Lung microvascular endothelial cell (primary cell): ENCODE measurements around the gene IGFBP7. TPM values are rescaled to one million over a fixed set of nuclear protein-coding genes. Genes with fewer than 3 reads are reported as not detected.
A peak's percentile ranks its signal among the peaks of the same experiment; 100 is the strongest.

Experiments
- DNase-seq, 2 donors: peaks; one replicate each; pipeline versions ENCODE4 v3.0.0 to v3.0.0-alpha.2; 2010; ENCODE audit warnings: low read depth in 2 of 2
- total RNA-seq: library from RNA; depleted of rRNA; stranded (reverse); fragments of >200 nt; gene quantifications from 2 replicates; pipeline ENCODE4 v1.2.1, GENCODE V29; 2014

The IGFBP7 gene
- total RNA-seq, 1 donor from 2014 or later = 1,907 TPM

DNA sequence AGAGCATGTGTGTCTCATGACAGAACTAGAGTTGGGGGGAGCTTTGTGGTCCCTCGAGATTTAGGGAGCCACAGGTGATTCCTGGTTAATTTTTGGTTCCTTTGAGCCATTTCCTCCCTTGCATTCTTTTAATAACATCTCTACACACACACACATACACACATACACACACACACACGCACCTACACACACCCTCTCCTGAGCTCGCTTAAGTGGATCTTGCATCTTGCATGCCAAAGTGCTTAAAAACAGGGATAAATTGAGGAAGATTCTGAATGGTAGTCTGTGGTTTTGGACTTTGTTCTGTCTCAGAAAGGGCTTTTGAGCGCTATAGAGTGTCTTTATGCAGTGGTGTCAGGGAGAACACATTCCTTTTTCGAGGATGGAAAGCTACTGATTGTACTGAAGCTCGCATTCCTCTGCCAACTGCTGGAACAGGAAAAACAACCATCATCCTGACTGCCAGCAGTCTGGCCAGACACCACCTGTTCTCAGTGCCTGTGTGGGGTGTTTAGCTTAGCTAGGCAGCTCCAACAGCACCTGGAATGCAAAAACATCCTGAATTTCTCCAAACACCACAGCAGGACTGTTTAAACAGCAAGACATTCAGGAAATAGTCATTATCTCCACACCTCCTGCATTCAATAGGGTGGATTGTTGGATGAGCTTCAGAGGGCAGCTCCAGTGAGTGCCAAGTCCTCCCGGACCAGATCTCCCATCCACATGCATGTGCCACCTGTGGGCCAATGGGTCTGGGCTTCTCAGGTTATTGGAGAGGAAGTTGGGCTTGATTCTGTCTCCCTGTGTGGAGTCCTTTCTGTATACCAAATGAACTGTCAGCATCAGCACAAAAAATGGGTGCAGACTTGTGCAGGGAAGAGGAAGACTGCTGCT, 21.9 kb upstream of the IGFBP7 start:
- peak; percentile 70 to 99 for DNase-seq

- no peak for DNase-seq
These were observed 19.3 kb upstream of the IGFBP7 start for GRCh38 chr4:57129477-57129876.

DNA sequence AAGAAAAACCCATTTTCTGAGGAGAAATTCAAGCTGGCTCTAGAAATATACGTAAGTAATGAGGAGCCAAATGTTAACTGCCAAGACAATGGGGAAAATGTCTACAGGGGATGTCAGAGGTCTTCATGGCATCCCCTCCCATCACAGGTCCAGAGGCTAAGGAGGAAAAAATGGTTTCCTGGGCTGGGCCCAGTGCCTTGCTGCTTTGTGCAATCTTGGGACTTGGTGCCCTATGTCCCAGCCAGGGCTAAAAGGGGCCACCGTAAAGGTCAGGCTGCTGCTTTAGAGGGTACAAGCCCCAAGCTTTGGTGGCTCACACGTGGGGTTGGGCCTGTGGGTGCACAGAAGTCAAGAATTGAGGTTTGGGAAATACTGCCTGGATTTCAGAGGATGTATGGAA, 17.2 kb upstream of the IGFBP7 start:
- DNase-seq = no peak

DNA sequence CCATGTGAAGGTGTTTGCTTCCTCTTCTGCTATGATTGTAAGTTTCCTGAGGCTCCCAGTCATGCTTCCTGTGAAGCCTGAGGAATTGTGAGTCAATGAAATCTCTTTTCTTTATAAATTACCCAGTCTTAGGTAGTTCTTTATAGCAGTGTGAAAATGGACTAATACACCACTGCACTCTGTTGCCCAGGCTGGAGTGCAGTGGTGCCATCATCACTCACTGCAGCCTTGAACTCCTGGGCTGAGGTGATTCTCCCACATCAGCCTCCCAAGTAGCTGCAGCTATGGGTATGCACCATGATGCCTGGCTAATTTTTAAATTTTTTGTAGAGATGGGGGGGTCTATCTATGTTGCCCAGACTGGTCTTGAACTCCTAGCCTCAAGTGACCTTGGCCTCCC, 15.8 kb upstream of the IGFBP7 start:
- no peak for DNase-seq

GRCh38 chr4:57124145-57124544, 14.0 kb upstream of the IGFBP7 start:
- peak in 1 of 2 donors; percentile 29 for DNase-seq

- no peak for DNase-seq
These were observed 12.8 kb upstream of the IGFBP7 start for GRCh38 chr4:57122959-57123358.

- DNase-seq = peak in 1 of 2 donors; percentile 88
These were observed 9.0 kb upstream of the IGFBP7 start for GRCh38 chr4:57119054-57119651.

- no peak for DNase-seq
These were observed 7.3 kb upstream of the IGFBP7 start for GRCh38 chr4:57117491-57117890.

GRCh38 chr4:57116245-57116644, 6.1 kb upstream of the IGFBP7 start:
- no peak for DNase-seq

GRCh38 chr4:57114973-57115372, 4.8 kb upstream of the IGFBP7 start:
- peak in 1 of 2 donors; percentile 72 for DNase-seq

- DNase-seq = no peak
These were observed 3.7 kb upstream of the IGFBP7 start for GRCh38 chr4:57113870-57114269.

DNA sequence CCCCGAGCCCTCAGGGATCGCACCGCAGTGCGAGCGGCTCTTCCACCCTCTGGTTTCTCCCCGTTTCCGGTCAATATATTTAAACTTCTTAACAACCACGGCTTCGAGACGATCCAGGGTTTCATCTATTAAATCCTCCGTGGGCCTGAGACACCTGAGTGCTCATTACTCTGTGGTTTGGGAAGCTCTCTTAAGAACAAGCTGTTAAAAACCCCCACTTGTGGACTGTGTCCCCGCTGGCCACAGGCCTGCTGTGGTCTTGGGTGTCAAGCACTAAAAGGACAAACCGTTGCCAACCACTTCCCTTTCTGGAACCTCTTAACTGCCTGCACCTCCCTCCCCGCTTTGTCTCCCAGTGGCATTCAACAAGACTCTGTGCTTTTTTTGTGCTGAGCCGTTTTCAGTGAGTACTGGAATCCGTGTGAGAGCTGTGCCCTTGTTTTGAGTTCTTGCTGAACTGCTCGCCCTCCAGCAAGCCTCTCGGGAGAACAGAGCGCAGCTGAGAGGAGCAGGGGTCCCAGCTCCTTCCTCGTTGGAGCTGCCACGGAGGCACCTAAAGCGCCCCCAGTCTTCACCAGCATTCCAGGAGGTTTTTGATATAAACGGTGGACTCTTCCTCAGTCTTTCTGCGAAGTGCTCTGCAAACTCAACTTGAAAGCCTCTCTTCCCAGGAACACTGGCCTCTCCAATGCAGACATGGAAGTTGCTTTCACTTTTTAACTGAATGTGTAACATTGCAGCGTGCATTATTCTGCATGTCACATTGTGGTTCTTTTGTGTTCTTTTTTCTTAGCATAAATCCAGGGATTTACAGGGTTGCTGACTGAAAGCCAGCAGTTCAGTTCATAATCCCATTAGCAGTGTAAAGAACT, 691 bp upstream of the IGFBP7 start:
- DNase-seq = peak; percentile 64 to 69

DNA sequence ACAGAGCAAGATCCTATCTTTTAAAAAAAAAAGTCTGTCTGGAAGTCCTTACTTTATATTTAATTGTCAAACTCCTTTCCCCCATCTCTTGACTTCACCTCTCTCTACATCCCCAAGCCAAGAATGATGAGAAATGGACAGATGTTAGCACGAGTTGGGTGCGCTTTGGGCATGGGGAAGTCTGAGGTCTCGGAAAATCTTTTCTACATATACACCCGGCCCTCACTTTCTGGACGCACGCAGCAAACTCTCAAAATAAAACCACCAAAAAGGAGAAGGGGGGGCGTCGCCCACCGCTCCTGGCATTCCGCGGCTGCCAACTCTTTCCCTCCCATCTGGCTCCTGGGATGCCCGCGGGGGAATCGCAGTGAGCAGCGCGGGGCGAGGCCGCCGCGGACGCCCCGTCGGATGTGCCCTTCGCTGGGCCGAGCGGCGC, 756 bp downstream of the IGFBP7 start:
- DNase-seq = peak in 1 of 2 donors; percentile 30

- no peak for DNase-seq
These were observed 4.0 kb downstream of the IGFBP7 start for GRCh38 chr4:57106181-57106580.

GRCh38 chr4:57104706-57105560, 5.3 kb downstream of the IGFBP7 start:
- peak in 1 of 2 donors; percentile 33 for DNase-seq

DNA sequence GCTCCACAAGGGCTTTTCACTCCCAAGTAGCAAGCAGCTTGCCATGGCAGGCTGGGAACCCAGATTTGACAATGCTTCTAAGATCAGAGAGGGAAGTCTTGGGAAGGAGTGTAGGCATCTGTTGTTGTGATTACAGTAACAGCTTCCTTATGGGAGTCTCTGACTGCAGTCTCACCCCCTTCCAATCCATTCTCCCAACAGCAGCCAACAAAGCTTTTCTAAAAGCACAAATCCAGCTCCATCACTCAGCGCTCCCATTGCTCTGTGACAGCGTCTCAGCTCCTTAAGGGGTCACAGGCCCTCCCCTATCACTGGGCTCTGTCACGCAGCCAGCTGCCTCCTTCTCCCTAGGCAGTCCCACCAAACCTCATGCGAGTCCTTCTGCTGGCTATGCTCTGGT, 7.1 kb downstream of the IGFBP7 start:
- DNase-seq = peak in 1 of 2 donors; percentile 43

GRCh38 chr4:57102050-57102624, 8.0 kb downstream of the IGFBP7 start:
- DNase-seq = peak; percentile 54 to 94

GRCh38 chr4:57100979-57101651, 9.1 kb downstream of the IGFBP7 start:
- no peak for DNase-seq

DNA sequence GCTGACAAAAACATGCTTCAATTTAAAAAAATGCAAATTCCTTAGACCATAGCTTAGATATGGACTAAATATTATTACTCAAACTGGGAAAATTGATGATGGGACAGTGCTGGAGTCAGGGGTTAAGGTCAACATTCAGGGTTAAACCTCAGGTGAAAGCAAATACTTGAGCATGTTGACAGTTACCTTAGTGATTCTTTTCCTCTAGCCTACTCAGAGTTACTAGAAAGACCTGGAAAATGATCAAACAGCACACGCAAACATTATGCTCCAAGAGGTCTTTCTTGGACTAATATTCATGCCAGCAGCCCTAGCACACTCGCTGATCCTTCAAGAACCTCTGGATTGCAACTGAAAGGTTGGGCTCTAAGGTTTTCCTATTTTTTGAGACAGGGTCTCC, 10.8 kb downstream of the IGFBP7 start:
- no peak for DNase-seq

DNA sequence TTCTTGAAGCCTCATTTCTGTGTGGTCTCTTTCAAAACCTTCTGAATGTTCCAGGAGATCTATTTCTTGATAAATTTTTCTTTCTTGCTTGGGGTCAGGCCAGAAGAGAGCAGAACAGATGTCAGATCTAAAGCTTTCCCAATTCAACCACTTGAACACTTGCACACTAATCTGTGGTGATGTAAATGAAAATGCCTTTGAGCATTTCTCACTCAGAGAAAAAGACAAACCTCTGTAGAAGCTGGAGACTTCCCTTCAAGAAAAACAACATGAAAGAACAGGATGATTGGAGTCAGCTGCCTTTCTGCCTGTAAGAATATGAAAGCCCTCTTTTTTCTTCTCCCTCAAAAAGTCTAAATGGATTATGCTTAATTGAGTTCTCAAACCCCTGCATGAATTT, 11.2 kb downstream of the IGFBP7 start:
- DNase-seq = no peak
